Psoas muscle (tissue), 8 donors: ENCODE results near the gene CAPN2. TPM values are rescaled to one million over a fixed set of nuclear protein-coding genes. Genes with fewer than 3 reads are reported as not detected.
A peak's percentile ranks its signal among the peaks of the same experiment; 100 is the strongest.

Experiments used
- ATAC-seq, 4 donors: fragments of 200-7000 bp; cut with Tn5 transposase; one replicate each; pipeline ENCODE4 v1.9.1; 2020; ENCODE audit warnings: moderate library complexity in 3 of 4, mild to moderate bottlenecking in 2 of 4
- DNase-seq, 2 donors: peaks; one replicate each; pipeline ENCODE4 v3.0.0-alpha.2; 2020
- H3K27ac ChIP-seq: fragments of 200-600 bp; one replicate; pipeline ENCODE4 v1.8.0; 2022
- H3K27me3 ChIP-seq, 3 donors: fragments of 200-600 bp in 1 of 3; one replicate each; pipeline versions ENCODE4 v1.6.1 to v1.8.0; 2013 to 2022; ENCODE audit warnings: low read length in 2 of 3, mild to moderate bottlenecking in 2 of 3, moderate library complexity in 1 of 3; ENCODE audit not compliant: insufficient read depth in 3 of 3
- H3K36me3 ChIP-seq, 2 donors: fragments of 200-600 bp in 1 of 2; one replicate each; pipeline versions ENCODE4 v1.6.1 to v1.8.0; 2013 to 2022; ENCODE audit warnings: low read depth in 1 of 2, mild to moderate bottlenecking in 1 of 2, moderate library complexity in 1 of 2; ENCODE audit not compliant: insufficient read depth in 1 of 2
- H3K4me1 ChIP-seq: fragments of 200-600 bp; one replicate; pipeline ENCODE4 v1.8.0; 2022
- H3K4me3 ChIP-seq: fragments of 200-600 bp; one replicate; pipeline ENCODE4 v1.8.0; 2022; ENCODE audit warnings: mild to moderate bottlenecking
- H3K9me3 ChIP-seq: fragments of 200-600 bp; one replicate; pipeline ENCODE4 v1.8.0; 2022
- WGBS, 3 donors: extraction: QIAGEN DNeasy Blood & Tissue Kit; methylation state at CpG; one replicate each; pipeline versions ENCODE4 v1.1.6 to v1.1.7; 2013; 5-methylcytosine and 5-hydroxymethylcytosine counted together
- intact Hi-C, 2 donors: fragments of 100-400 bp; cut with DNase I; formaldehyde crosslinking; loops; one replicate each; pipeline versions ENCODE4 v1.11.0 to v1.14.2; 2022
- polyA plus RNA-seq, 3 donors: library from polyadenylated mRNA; stranded (reverse); fragments of 200-250 nt; gene quantifications; one replicate each; pipeline ENCODE4 v1.2.3, GENCODE V29; 2013
- total RNA-seq, 4 donors: library from RNA; stranded (reverse); fragmentation: NEBNext Ultra II Directional in 2 of 4; extraction: Animal tissue kit (Norgen Biotek cat#: 25700) in 2 of 4; gene quantifications; one replicate each; pipeline versions ENCODE4 v1.2.1 to v1.2.4, GENCODE V29; 2021 to 2023
- TF ChIP-seq, protein P1 (sequence below): fragments of 200-600 bp; IDR thresholded peaks from one replicate; pipeline ENCODE4 v1.8.0; 2022; ENCODE audit warnings: antibody characterized with exemption
- donor health status: healthy with polysubstance abuse.
- donor health status: DM: no; HTN: no; CAD: no; lungs with moderate emphysema.
- donor health status: Bipolar disorder and iron deficiency.
- donor health status: healthy.
- donor health status: DM: yes; HTN: yes; CAD: no.
- donor health status: DM: no; HTN: no; CAD: no.
- donor health status: DM: no; HTN: no; CAD: no.
- donor health status: DM: yes; HTN: yes; CAD: no.

CAPN2 gene
- total and polyA plus RNA-seq, 7 donors: 47.6 to 157 (median 105) TPM

- Histone ChIP-seq H3K9me3 (no peaks in the 10 kb centered on the region), H3K36me3 (peaks cover 0 to 41% of the 10 kb centered on the region in 2 donors), H3K27me3 (no peaks in the 10 kb centered on the region), H3K27ac (peak overlapping the region; percentile 54), H3K4me1 (peaks cover 37% of the 10 kb centered on the region), H3K4me3 (no peak overlapping the region)
- WGBS, 3 donors: 91 to 96% (median 95%) methylated on average over 4 of the region's 4 CpGs
- TF ChIP-seq, protein P1, sequence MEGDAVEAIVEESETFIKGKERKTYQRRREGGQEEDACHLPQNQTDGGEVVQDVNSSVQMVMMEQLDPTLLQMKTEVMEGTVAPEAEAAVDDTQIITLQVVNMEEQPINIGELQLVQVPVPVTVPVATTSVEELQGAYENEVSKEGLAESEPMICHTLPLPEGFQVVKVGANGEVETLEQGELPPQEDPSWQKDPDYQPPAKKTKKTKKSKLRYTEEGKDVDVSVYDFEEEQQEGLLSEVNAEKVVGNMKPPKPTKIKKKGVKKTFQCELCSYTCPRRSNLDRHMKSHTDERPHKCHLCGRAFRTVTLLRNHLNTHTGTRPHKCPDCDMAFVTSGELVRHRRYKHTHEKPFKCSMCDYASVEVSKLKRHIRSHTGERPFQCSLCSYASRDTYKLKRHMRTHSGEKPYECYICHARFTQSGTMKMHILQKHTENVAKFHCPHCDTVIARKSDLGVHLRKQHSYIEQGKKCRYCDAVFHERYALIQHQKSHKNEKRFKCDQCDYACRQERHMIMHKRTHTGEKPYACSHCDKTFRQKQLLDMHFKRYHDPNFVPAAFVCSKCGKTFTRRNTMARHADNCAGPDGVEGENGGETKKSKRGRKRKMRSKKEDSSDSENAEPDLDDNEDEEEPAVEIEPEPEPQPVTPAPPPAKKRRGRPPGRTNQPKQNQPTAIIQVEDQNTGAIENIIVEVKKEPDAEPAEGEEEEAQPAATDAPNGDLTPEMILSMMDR: no peak
- intact Hi-C loops: no loop called here
- ATAC-seq (no peak), DNase-seq (no peak)
Measured at GRCh38 chr1:223727541-223727940, 15.2 kb downstream of the CAPN2 start.

DNA sequence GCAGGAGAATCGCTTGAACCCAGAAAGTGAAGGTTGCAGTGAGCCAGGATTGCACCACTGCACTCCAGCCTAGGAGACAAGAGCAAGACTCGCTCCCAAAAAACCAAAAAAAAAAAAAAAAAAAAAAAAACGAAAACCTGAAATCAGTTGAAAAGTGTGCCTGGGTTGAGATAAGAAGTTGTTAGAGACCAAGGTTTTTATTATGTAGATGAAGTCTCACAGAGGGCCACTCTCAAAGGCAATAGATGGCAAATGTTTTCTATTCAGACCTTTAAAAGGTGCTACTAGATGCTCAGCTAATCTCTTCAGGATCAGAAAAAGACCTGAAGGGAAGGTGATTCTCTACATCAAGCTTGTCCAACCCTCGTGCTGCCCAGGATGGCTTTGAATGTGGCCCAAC is 17.6 kb downstream of the CAPN2 start:
- H3K9me3 ChIP-seq: no peaks in the 10 kb centered on the region
- no peak for DNase-seq
- H3K27ac ChIP-seq: no peak overlapping the region
- WGBS, 3 donors: 85 to 93% (median 87%) methylated on average over 4 of the region's 4 CpGs
- intact Hi-C loops: no loop called here
- peaks cover 58% of the 10 kb centered on the region for H3K4me1 ChIP-seq
- no peaks in the 10 kb centered on the region for H3K27me3 ChIP-seq
- peaks cover 0 to 24% of the 10 kb centered on the region in 2 donors for H3K36me3 ChIP-seq
- TF ChIP-seq, protein P1: no peak
- no peak overlapping the region for H3K4me3 ChIP-seq
- ATAC-seq: no peak

DNA sequence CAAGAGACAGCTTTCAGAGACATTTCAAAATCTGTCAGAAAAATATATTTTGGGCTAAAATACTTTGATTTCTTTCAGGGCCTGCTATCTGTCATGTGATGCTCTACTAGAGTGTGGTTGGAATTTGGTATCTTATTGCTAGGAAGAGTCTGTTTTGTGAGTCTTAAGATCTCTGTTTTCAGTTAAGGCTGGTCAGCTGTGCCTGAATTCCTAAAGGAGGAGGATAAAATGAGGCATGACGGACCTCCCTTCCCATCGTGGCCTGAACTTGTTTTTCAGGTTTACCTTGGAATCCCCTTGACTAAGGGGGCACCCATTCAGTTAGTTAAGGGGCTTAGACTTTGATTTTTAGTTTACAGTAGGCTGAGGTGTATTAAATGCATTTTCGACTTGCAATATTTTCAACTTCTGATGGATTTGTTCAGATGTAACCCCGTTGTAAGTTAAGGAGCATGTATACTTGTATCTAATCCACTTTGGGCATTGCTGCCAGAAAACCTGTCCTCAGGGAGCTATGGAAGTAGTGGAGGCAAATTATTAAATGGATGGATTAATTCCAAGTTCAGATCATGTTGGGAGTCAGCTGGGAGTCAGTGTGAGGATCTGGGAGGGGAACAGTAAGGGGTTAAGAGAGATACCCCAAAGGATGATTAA is 18.3 kb downstream of the CAPN2 start:
- DNase-seq (no peak), ATAC-seq (no peak)
- H3K9me3 ChIP-seq: no peaks in the 10 kb centered on the region
- H3K4me3 ChIP-seq: no peak overlapping the region
- intact Hi-C loops: no loop called here
- 37 to 49% (median 47%) methylated on average over 4 of the region's 4 CpGs for WGBS, 3 donors
- peaks cover 58% of the 10 kb centered on the region for H3K4me1 ChIP-seq
- H3K36me3 ChIP-seq: peaks cover 0 to 19% of the 10 kb centered on the region in 2 donors
- no peaks in the 10 kb centered on the region for H3K27me3 ChIP-seq
- TF ChIP-seq, protein P1: no peak
- peak overlapping the region; percentile 7 for H3K27ac ChIP-seq

DNA sequence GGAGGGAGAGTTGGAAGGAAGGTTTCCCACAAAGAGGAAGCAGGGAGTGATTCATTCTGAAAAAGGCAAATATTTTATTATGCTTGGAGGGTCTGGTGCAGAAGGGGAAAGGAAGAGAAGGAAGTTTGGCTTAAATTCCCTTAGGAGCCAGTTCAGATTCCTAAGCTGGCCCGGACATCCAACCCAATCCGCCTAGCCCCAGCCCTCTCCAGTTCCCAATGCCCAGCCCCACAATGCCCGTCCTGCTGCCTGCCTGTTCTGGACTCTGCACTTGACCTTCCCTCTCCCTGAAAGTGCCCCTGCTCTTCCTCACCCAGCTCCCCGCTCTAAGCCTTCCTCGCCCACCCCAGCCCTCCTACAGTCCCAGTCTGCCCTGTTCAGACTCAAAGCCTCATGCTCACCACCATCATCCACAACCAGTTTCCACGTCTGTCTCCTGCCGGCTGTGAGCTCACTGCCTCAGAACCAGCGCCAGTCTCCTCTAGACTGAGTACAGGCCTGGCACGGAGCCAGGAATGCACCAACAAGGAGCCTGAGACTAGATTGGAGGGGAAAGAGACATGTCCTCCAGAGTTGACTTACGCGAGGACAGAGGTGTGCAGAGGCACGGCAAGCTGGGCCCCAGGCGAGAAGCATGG is 18.9 kb downstream of the CAPN2 start:
- peaks cover 0 to 19% of the 10 kb centered on the region in 2 donors for H3K36me3 ChIP-seq
- H3K4me1 ChIP-seq: peaks cover 53% of the 10 kb centered on the region
- 49 to 54% (median 49%) methylated on average over 13 of the region's 13 CpGs for WGBS, 3 donors
- no peaks in the 10 kb centered on the region for H3K27me3 ChIP-seq
- no peak overlapping the region for H3K4me3 ChIP-seq
- peak; percentile 30 to 68 (median 52) for ATAC-seq
- intact Hi-C loops: no loop called here
- TF ChIP-seq, protein P1: no peak
- H3K27ac ChIP-seq: peak overlapping the region; percentile 7
- no peaks in the 10 kb centered on the region for H3K9me3 ChIP-seq
- peak; percentile 77 to 86 for DNase-seq
